Karpas-422 (cell line): ENCODE data around the gene ST6GALNAC4. TPM values are rescaled to one million over a fixed set of nuclear protein-coding genes. Genes with fewer than 3 reads are reported as not detected.

Source experiments
- DNase-seq: peaks from one replicate; pipeline ENCODE4 v3.0.0-alpha.2; 2015
- H2AFZ ChIP-seq: fragments of 200-600 bp; sonication (generic); 2 replicates; pipeline ENCODE4 v1.6.1; 2014; ENCODE audit warnings: antibody characterized with exemption, low read length, mixed read lengths
- H3K27ac ChIP-seq: fragments of 200-600 bp; sonication (generic); 2 replicates; pipeline ENCODE4 v1.5.1; 2014; ENCODE audit warnings: mild to moderate bottlenecking, low read length, moderate library complexity
- H3K27me3 ChIP-seq: fragments of 200-600 bp; sonication (generic); 2 replicates; pipeline ENCODE4 v1.6.1; 2014; ENCODE audit warnings: low read length, mixed read lengths
- H3K36me3 ChIP-seq: fragments of 200-600 bp; sonication (generic); 2 replicates; pipeline ENCODE4 v1.6.1; 2014; ENCODE audit warnings: low read length, mixed read lengths; ENCODE audit not compliant: insufficient read depth
- H3K4me1 ChIP-seq: fragments of 200-600 bp; sonication (generic); 2 replicates; pipeline ENCODE4 v1.6.1; 2014; ENCODE audit warnings: mild to moderate bottlenecking, low read length, mixed read lengths
- H3K4me2 ChIP-seq: fragments of 200-600 bp; sonication (generic); 2 replicates; pipeline ENCODE4 v1.6.1; 2014; ENCODE audit warnings: low read length, low read depth, mild to moderate bottlenecking; ENCODE audit not compliant: poor library complexity, severe bottlenecking
- H3K4me3 ChIP-seq: fragments of 200-600 bp; sonication (generic); 2 replicates; pipeline ENCODE4 v1.5.1; 2014; ENCODE audit warnings: mild to moderate bottlenecking, antibody characterized with exemption, low read length, mixed read lengths
- H3K79me2 ChIP-seq: fragments of 200-600 bp; sonication (generic); 2 replicates; pipeline ENCODE4 v1.6.1; 2014; ENCODE audit warnings: mild to moderate bottlenecking, low read length, mixed read lengths
- H3K9ac ChIP-seq: fragments of 200-600 bp; sonication (generic); 2 replicates; pipeline ENCODE4 v1.6.0; 2014; ENCODE audit warnings: low read length
- H3K9me2 ChIP-seq: fragments of 200-600 bp; sonication (generic), shearing (Covaris generic); replicated peaks from 2 replicates; pipeline ENCODE4 v1.6.0; 2014; ENCODE audit warnings: mild to moderate bottlenecking, low read length, moderate library complexity; ENCODE audit not compliant: insufficient read depth
- H3K9me3 ChIP-seq: fragments of 300-700, 200-600 bp; sonication (generic); 2 replicates; pipeline ENCODE4 v1.6.1; 2014; ENCODE audit warnings: low read length, mixed read lengths
- H4K20me1 ChIP-seq: fragments of 200-600 bp; sonication (generic); 2 replicates; pipeline ENCODE4 v1.6.1; 2014; ENCODE audit warnings: mild to moderate bottlenecking, antibody characterized with exemption, low read length, low read depth; ENCODE audit not compliant: insufficient read depth
- total RNA-seq: library from RNA; depleted of rRNA; stranded (reverse); fragments of >200 nt; shearing (Covaris generic); gene quantifications from 2 replicates; pipeline ENCODE4 v1.2.3, GENCODE V29; 2014; ENCODE audit warnings: low replicate concordance

Gene ST6GALNAC4
- total RNA-seq, 1 experiment from 2014 or later = 23.5 TPM

DNA sequence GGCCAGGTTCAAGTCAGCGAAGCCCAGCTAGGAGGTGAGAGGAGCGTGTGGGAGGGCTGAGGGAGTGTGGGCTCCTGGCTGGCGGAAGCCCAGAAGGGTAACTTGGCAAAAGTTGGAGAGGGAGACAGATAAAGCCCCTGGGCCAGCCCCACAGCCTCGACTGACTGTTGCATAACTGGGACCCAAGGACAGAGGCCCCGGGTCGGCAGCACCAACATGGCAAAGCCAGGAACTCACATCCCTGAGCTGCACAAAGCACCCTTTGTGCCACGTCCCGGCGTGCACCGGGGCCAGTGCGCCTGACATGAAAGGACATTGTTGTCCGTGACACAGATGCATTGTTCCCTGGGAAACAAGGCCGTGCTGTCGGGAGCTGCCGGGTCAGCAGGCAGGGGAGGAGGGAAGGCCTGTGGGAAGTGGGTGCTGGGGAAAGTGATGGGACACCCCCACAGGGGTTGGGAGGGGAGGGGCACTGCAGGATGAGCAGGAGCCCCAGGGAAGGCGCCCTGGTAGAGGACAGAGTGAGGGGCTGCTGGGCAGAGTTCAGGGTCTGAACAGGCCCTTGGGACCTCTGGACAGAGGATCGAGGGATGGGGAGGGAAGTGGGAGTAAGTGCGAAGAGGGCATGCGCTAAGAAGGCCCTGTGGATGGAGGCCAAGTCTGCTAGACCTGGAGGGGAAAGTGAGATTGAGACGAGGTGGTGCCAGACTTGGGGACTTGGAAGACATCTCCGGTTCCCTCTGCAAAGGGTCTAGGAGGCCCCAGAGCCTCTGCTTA is 33.9 kb upstream of the ST6GALNAC4 start:
- H3K4me3 ChIP-seq = no peak overlapping the region
- no peaks in the 10 kb centered on the region for H3K36me3 ChIP-seq
- no peaks in the 10 kb centered on the region for H3K79me2 ChIP-seq
- DNase-seq = no peak
- no peaks in the 10 kb centered on the region for H3K27me3 ChIP-seq
- H2AFZ ChIP-seq = no peak overlapping the region
- H3K27ac ChIP-seq = no peak overlapping the region
- H3K4me1 ChIP-seq = peaks cover 23% of the 10 kb centered on the region
- peaks cover 15% of the 10 kb centered on the region for H4K20me1 ChIP-seq
- no peaks in the 10 kb centered on the region for H3K9me3 ChIP-seq
- H3K9me2 ChIP-seq = no peaks in the 10 kb centered on the region
- no peak overlapping the region for H3K4me2 ChIP-seq
- no peak overlapping the region for H3K9ac ChIP-seq

GRCh38 chr9:127949827-127950512 is 33.1 kb upstream of the ST6GALNAC4 start:
- Histone ChIP-seq H3K9me3 (no peaks in the 10 kb centered on the region), H3K9ac (no peak overlapping the region), H3K4me3 (no peak overlapping the region), H3K4me2 (no peak overlapping the region), H4K20me1 (peaks cover 9% of the 10 kb centered on the region), H2AFZ (no peak overlapping the region), H3K9me2 (no peaks in the 10 kb centered on the region), H3K36me3 (no peaks in the 10 kb centered on the region), H3K79me2 (no peaks in the 10 kb centered on the region), H3K4me1 (peaks cover 21% of the 10 kb centered on the region), H3K27me3 (no peaks in the 10 kb centered on the region), H3K27ac (no peak overlapping the region)
- no peak for DNase-seq

- H3K36me3 ChIP-seq = no peaks in the 10 kb centered on the region
Measured at GRCh38 chr9:127947841-127948710, 31.2 kb upstream of the ST6GALNAC4 start.

DNA sequence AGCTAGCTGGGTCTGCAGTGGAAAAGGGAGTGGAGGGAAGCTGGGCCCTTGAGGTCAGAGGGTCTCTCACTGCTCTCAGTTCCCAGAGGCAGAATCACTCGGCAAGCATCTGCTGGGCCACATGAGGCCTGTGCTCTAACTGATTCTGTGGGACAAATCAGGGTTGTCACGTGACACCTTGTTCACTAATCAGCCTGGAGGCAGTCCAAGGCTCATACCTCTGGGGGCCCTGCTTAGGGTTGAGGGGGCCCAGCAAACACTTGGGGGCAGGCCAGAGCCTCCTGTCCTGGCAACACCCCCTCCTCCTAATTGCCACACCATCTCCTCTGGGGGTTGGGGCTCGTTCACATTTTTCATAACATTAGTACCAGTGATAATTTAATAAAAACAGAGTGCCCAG is 29.9 kb upstream of the ST6GALNAC4 start:
- no peak for DNase-seq
- H3K9me2 ChIP-seq = no peaks in the 10 kb centered on the region
- no peak overlapping the region for H3K4me2 ChIP-seq
- no peaks in the 10 kb centered on the region for H3K36me3 ChIP-seq
- peak overlapping the region; percentile 29; the same call in 1 of the 2 replicates for H3K9ac ChIP-seq
- peak overlapping the region; percentile 31; the same call in 1 of the 2 replicates for H3K27ac ChIP-seq
- H3K27me3 ChIP-seq = no peaks in the 10 kb centered on the region
- H4K20me1 ChIP-seq = 0 out of 2 replicates have a peak, but pooled peaks cover 4% of the 10 kb centered on the region
- H3K79me2 ChIP-seq = no peaks in the 10 kb centered on the region
- no peak overlapping the region for H2AFZ ChIP-seq
- H3K4me1 ChIP-seq = peaks cover 31% of the 10 kb centered on the region
- no peak overlapping the region for H3K4me3 ChIP-seq
- no peaks in the 10 kb centered on the region for H3K9me3 ChIP-seq

More at GRCh38 chr9:127947841-127948710, 31.2 kb upstream of the ST6GALNAC4 start:
- H3K4me2 ChIP-seq = no peak overlapping the region
- no peaks in the 10 kb centered on the region for H3K9me2 ChIP-seq
- H3K79me2 ChIP-seq = no peaks in the 10 kb centered on the region
- H3K27me3 ChIP-seq = no peaks in the 10 kb centered on the region
- no peak overlapping the region for H2AFZ ChIP-seq
- H3K9ac ChIP-seq = peak overlapping the region; percentile 32
- H4K20me1 ChIP-seq = no peaks in the 10 kb centered on the region
- peaks cover 31% of the 10 kb centered on the region for H3K4me1 ChIP-seq
- no peaks in the 10 kb centered on the region for H3K9me3 ChIP-seq
- no peak for DNase-seq
- H3K27ac ChIP-seq = no peak overlapping the region
- no peak overlapping the region for H3K4me3 ChIP-seq

DNA sequence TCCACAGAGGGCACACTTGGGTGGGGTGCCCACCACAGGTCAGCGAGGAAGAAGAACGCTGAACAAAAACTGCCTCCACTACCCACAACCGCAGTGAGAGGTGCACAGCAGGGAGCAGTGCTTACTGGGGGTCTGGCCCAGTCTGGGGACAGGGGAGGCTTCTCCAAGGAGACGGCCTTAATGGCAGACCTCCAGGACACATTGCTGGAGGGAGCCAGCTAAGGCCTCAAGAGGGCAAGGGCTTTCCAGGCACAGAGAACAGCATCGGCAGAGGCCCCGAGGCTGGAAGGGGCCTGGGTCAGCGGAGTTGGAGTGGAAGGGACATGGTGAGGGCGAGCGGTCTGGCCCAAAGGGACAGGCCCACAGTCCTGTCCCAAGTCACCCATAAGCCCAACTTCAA is 29.1 kb upstream of the ST6GALNAC4 start:
- no peaks in the 10 kb centered on the region for H3K36me3 ChIP-seq

DNA sequence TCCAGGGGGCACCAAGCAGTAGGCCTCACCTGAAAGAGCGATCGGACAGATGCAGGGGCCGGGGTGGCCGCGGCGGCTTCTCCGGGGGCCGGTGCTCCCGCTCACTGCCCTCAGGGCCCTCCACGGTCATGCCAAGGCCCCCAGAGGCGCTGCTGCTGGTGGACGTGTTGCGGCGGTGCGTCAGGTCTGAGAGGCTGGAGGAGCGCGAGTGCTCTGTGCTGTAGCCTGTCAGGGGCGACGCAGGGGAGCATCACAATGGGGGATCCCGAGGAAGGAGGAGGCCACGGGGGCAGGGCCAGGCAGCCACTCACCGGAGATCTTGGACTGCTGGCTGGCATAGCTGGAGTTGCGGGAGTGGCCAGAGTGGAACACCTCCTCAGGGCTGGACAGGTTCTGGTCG is 28.5 kb upstream of the ST6GALNAC4 start:
- H3K27me3 ChIP-seq = no peaks in the 10 kb centered on the region
- no peak overlapping the region for H2AFZ ChIP-seq
- no peak overlapping the region for H3K9ac ChIP-seq
- H3K4me2 ChIP-seq = no peak overlapping the region
- H3K27ac ChIP-seq = no peak overlapping the region
- H3K9me2 ChIP-seq = no peaks in the 10 kb centered on the region
- H4K20me1 ChIP-seq = 0 out of 2 replicates have a peak, but pooled peaks cover 4% of the 10 kb centered on the region
- no peak for DNase-seq
- H3K4me3 ChIP-seq = no peak overlapping the region
- no peaks in the 10 kb centered on the region for H3K9me3 ChIP-seq
- no peaks in the 10 kb centered on the region for H3K79me2 ChIP-seq
- no peaks in the 10 kb centered on the region for H3K36me3 ChIP-seq
- H3K4me1 ChIP-seq = peaks cover 31% of the 10 kb centered on the region

More for the DNA sequence above, 29.1 kb upstream of the ST6GALNAC4 start:
- Histone ChIP-seq H3K79me2 (no peaks in the 10 kb centered on the region), H3K4me1 (peaks cover 31% of the 10 kb centered on the region), H3K27me3 (no peaks in the 10 kb centered on the region), H3K9me2 (no peaks in the 10 kb centered on the region), H3K4me2 (no peak overlapping the region), H2AFZ (no peak overlapping the region), H3K9me3 (no peaks in the 10 kb centered on the region), H3K9ac (no peak overlapping the region), H3K27ac (no peak overlapping the region; the same call in 1 of the 2 replicates), H4K20me1 (0 out of 2 replicates have a peak, but pooled peaks cover 4% of the 10 kb centered on the region), H3K4me3 (no peak overlapping the region)
- no peak for DNase-seq

- Histone ChIP-seq H3K27me3 (no peaks in the 10 kb centered on the region), H4K20me1 (0 out of 2 replicates have a peak, but pooled peaks cover 4% of the 10 kb centered on the region), H3K9me2 (no peaks in the 10 kb centered on the region), H3K36me3 (no peaks in the 10 kb centered on the region), H3K9ac (no peak overlapping the region), H3K27ac (no peak overlapping the region), H2AFZ (no peak overlapping the region), H3K9me3 (no peaks in the 10 kb centered on the region), H3K4me3 (no peak overlapping the region), H3K4me2 (no peak overlapping the region), H3K4me1 (peaks cover 31% of the 10 kb centered on the region), H3K79me2 (no peaks in the 10 kb centered on the region)
- DNase-seq = no peak
Measured at GRCh38 chr9:127944586-127945218, 27.9 kb upstream of the ST6GALNAC4 start.
